Putamen (tissue), 1 donor: ENCODE data around the gene FAM13B.
"Not testable (repeated sequence)": the region's sequence is repeated elsewhere in the genome, so short reads cannot be mapped to it uniquely, and the experiment has no call there.

Source experiments
- DNase-seq: peaks from one replicate; pipeline ENCODE4 v3.0.0-alpha.2; 2016; ENCODE audit warnings: low spot score

The FAM13B gene

GRCh38 chr5:137960819-137961218 is 72.1 kb downstream of the FAM13B start:
- no peak for DNase-seq

- no peak for DNase-seq
These were observed 72.7 kb downstream of the FAM13B start for GRCh38 chr5:137960141-137960540.

GRCh38 chr5:137959488-137959887 is 73.4 kb downstream of the FAM13B start:
- no peak for DNase-seq

- no peak for DNase-seq
These were observed 74.9 kb downstream of the FAM13B start for GRCh38 chr5:137957948-137958347.

DNA sequence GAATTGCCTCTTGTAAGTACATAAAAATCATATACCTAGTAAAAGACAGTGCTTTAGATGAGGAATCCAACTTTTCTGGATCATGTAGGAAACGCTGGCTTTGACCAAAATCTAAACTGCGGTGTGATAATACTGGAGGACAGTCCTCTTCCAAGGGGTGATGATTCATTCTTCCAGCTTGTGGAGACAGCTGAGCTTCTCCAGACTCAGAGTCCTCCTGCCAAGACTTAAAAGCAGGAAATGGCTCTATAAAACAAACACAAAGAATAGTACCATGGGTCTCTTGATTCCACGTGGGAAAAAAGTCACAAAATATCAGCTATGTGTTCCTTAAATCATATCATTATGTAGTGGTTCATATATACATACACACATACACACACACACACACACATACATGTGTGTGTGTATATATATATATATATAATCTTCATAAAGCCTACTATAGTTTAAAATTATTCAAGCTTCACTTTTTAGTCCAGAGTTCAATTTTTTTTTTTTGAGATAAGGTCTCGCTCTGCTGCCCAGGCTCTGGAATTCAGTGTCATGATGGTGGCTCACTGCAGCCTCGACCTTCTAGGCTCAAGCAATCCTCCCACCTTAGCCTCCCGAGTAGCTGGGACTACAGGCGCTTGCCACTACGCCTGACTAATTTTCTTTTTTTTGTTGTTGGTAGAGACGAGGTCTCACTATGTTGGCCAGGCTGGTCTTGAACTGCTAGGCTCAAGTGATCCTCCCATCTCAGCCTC is 78.6 kb downstream of the FAM13B start:
- DNase-seq, result no peak

GRCh38 chr5:137945825-137946224 is 87.1 kb downstream of the FAM13B start:
- DNase-seq, result no peak

DNA sequence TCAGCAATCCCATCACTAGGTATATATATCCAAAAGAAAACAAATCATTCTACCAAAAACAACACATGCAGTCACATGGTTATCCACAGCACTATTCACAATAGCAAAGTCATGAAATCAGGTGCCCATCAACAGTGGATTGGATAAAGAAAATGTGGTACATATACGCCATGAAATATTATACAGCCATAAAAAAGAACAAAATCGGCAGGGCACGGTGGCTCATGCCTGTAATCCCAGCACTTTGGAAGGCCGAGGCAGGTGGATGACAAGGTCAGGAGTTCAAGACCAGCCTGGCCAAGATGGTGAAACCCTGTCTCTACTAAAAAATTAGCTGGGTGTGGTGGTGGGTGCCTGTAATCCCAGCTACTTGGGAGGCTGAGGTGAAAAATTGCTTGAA is 88.6 kb downstream of the FAM13B start:
- DNase-seq, result not testable (repeated sequence)

- DNase-seq, result no peak
These were observed 93.5 kb downstream of the FAM13B start for GRCh38 chr5:137939331-137939730.

- no peak for DNase-seq
These were observed 94.1 kb downstream of the FAM13B start for GRCh38 chr5:137938751-137939143.

DNA sequence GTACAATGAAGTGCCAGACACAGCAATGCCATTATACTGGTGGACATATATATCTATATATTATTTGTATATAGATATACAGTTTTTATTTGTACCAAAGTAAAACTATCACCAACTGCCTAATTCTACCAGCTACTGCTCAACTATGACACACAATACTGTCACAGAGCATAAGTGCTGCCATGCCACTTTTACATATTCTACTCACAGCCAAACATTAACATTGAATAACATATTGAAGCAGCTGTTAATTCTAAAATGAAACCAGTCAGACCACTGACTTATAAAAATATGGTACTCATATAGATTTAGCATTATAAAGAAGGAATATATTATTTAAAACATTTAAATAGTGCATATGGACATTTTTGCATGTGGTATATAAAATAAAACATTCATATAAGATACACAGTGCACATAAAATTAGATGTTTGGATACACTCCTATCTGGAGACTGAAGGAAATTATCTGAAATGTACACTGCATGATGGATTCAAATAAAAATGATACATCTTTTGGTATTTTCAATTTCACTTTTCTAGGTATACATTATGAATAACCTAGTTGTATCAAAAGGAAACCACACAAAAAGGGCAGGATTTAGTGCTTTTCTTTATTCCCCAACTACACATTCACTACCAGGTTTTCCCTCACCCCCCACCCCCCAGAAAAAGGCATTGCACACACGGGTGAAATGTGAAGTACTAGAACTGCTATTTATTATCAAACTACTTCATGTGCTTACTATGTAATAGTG is 94.7 kb downstream of the FAM13B start:
- DNase-seq, result no peak

DNA sequence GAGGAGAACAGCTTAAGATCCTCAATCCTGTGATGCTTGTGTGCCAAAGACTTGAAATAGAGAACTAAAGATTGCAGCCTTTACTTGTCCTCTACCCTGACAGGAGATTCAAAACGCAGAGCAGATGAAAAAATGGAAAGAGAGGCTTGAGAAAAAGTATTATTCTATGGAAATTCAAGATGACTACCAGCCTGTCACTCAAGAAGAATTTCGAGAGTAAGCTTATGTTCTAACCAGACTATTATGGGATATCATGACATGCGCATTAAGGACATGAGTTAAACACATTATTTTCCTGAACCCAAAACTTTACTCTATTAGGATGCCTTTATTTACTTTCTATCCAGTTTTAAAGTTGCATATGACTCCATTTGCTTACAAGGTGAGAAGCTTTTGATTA is 97.2 kb downstream of the FAM13B start:
- DNase-seq, result no peak

DNA sequence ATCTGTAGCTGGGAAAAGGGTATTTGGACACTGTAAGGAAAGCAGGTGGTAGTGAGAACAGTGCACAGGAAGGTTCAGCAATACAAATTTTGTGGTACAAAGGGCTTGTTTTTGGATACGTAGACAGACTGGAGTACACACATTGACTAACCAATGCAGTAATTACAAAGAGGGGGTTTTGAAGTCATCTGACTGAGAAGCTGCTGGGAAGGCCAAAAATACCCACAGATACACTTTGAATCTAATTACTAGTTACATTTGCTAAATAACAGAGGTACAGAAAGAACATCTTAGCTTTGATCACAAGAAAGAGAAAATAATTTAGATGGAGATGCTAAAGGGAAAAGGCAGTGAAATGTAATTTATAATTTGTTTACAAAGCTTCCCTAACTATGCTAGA is 97.7 kb downstream of the FAM13B start:
- no peak for DNase-seq

- DNase-seq, result no peak
These were observed 99.4 kb downstream of the FAM13B start for GRCh38 chr5:137933491-137933911.

- no peak for DNase-seq
These were observed 100.1 kb downstream of the FAM13B start for GRCh38 chr5:137932800-137933199.

DNA sequence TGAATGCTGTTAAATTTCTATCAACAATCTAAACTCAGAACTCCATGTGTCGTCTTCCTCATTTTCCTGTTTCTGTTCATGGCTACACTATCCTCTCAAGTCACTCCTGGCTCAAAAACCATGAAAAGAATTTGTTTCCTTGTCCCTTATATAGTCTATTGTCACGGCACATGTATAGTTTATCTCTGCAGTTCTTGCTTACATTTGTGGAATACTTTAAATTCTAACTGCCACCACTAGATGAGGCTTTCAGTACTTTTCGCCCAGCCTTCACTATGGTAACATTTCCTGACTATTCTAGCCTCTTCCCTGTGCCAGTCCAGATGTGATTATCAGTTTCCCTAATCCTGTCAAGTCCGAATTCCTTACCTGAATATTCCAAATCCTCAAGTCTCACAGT is 109.0 kb downstream of the FAM13B start:
- no peak for DNase-seq

- DNase-seq, result no peak
These were observed 110.9 kb downstream of the FAM13B start for GRCh38 chr5:137921931-137922330.

- DNase-seq, result no peak
These were observed 116.0 kb downstream of the FAM13B start for GRCh38 chr5:137916923-137917322.

DNA sequence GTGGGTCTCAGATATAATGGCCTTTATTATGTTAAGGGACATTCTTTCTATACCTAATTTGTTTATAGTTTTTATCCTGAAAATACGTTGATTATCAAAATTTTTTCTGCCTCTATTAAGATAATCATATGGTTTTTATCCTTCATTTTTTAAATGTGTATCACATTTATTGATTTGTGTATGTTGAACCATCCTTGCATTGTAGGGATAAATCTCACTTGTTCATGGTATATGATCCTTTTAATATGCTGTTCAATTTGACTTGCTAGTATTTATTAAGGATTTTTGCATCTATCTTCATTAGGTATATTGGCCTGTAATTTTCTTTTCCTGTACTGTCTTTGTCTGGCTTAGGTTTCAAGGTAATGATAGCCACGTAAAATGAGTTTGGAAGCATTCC is 118.1 kb downstream of the FAM13B start:
- no peak for DNase-seq

DNA sequence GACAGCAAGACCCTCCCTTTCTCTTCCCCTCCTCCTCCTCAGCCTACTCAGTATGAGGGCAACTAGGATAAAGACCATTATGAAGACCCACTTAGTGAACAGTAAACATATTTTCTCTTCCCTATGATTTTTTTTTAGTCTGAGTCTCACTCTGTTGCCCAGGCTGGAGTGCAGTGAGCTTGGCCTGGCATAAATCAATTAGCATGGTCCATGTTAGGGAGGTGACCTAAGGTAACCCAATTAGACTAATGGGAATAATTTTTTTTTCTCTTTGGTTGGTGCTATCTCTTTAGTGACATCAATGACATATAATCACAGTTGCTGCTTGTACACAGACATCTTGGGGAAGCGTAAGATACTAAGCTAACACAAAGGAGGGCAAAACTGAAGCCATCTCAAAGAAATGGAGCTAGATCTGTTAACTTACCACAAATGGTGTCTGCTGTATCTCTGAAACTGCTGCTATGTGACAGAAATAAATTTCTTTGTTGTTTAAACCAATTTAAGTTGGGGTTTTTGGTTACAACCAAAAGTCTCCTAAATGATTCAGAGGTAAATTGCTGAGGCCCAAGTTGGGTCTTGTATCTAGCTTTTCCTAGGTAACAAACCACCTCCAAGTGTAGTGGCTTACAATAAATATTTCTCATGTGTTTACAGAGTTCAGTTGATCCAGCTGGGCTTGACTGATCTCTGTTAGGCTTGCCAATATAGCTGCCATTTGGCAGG is 130.3 kb downstream of the FAM13B start:
- no peak for DNase-seq

GRCh38 chr5:137901011-137901817 is 131.7 kb downstream of the FAM13B start:
- DNase-seq, result peak; percentile 75

DNA sequence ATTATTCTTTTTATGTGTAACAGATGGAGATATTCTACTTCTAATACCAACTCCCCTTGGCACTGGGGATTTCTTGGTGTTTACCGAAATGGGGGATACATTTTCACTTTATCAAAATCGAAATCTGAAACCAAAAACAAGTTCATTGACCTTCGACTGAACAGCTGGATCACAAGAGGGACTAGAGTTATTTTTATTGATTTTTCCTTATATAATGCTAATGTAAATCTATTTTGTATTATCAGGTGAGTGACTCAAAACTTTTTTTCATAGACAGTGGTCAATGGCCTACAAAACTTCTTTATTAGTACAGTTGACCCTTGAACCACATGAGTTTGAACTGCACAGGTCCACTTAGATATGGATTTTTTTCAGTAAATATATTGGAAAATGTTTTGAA is 133.4 kb downstream of the FAM13B start:
- no peak for DNase-seq

- no peak for DNase-seq
These were observed 136.3 kb downstream of the FAM13B start for GRCh38 chr5:137896560-137896959.
